H9 (cell line): ENCODE data around the gene HIVEP1. TPM values are rescaled to one million over a fixed set of nuclear protein-coding genes. Genes with fewer than 3 reads are reported as not detected.
A peak's percentile ranks its signal among the peaks of the same experiment; 100 is the strongest.

Source experiments
- DNase-seq: peaks from one replicate; pipeline ENCODE4 v3.0.0-alpha.2; 2017
- H2AFZ ChIP-seq: one replicate; pipeline ENCODE4 v1.6.1; 2013; ENCODE audit warnings: mild to moderate bottlenecking, low read length, control low read depth, moderate library complexity
- H2AK5ac ChIP-seq: 2 replicates; pipeline ENCODE4 v1.6.1; 2013; ENCODE audit warnings: low read length, control low read depth, mixed read lengths; ENCODE audit not compliant: insufficient read length
- H2BK120ac ChIP-seq: one replicate; pipeline ENCODE4 v1.6.1; 2013; ENCODE audit warnings: low read depth, mild to moderate bottlenecking, low read length, control low read depth, inconsistent platforms; ENCODE audit not compliant: poor library complexity, severe bottlenecking
- H2BK12ac ChIP-seq: 2 replicates; pipeline ENCODE4 v1.6.1; 2013; ENCODE audit warnings: low read length, control low read depth, mixed read lengths, low read depth; ENCODE audit not compliant: insufficient read length
- H2BK15ac ChIP-seq: 2 replicates; pipeline ENCODE4 v1.6.1; 2013; ENCODE audit warnings: low read depth, low read length, control low read depth
- H2BK20ac ChIP-seq: one replicate; pipeline ENCODE4 v1.6.1; 2013; ENCODE audit warnings: low read depth, mild to moderate bottlenecking, low read length, control low read depth, inconsistent platforms; ENCODE audit not compliant: poor library complexity, severe bottlenecking
- H2BK5ac ChIP-seq: 2 replicates; pipeline ENCODE4 v1.6.1; 2013; ENCODE audit warnings: low read length, control low read depth, mixed read lengths; ENCODE audit not compliant: insufficient read length
- H3K14ac ChIP-seq: 2 replicates; pipeline ENCODE4 v1.6.1; 2013; ENCODE audit warnings: low read length, control low read depth; ENCODE audit not compliant: insufficient read depth
- H3K18ac ChIP-seq: 2 replicates; pipeline ENCODE4 v1.6.1; 2013; ENCODE audit warnings: low read depth, mild to moderate bottlenecking, mixed read lengths, low read length, control low read depth; ENCODE audit not compliant: insufficient read length
- H3K23ac ChIP-seq: 2 replicates; pipeline ENCODE4 v1.6.1; 2013; ENCODE audit warnings: low read length, control low read depth, mixed read lengths, low read depth; ENCODE audit not compliant: insufficient read length
- H3K23me2 ChIP-seq: 2 replicates; pipeline ENCODE4 v1.6.1; 2013; ENCODE audit warnings: low read depth, mild to moderate bottlenecking, mixed read lengths, low read length, control low read depth; ENCODE audit not compliant: insufficient read length, poor library complexity, severe bottlenecking
- H3K27ac ChIP-seq: 2 replicates; pipeline ENCODE4 v1.5.1; 2013; ENCODE audit warnings: low read length, control low read depth, mixed read lengths, low read depth; ENCODE audit not compliant: insufficient read length
- H3K27me3 ChIP-seq: 2 replicates; pipeline ENCODE4 v1.6.1; 2013; ENCODE audit warnings: low read length, control low read depth, inconsistent platforms; ENCODE audit not compliant: insufficient read depth
- H3K4ac ChIP-seq: 2 replicates; pipeline ENCODE4 v1.6.1; 2013; ENCODE audit warnings: low read depth, mild to moderate bottlenecking, control low read depth, inconsistent platforms, low read length, moderate library complexity
- H3K4me1 ChIP-seq: 2 replicates; pipeline ENCODE4 v1.6.1; 2013; ENCODE audit warnings: low read length, control low read depth, inconsistent platforms; ENCODE audit not compliant: insufficient read depth
- H3K4me2 ChIP-seq: 2 replicates; pipeline ENCODE4 v1.6.1; 2013; ENCODE audit warnings: low read length, control low read depth, mixed read lengths; ENCODE audit not compliant: insufficient read length, insufficient read depth
- H3K56ac ChIP-seq: 2 replicates; pipeline ENCODE4 v1.6.1; 2013; ENCODE audit warnings: low read depth, mild to moderate bottlenecking, mixed read lengths, low read length, control low read depth; ENCODE audit not compliant: insufficient read length
- H3K79me1 ChIP-seq: 2 replicates; pipeline ENCODE4 v1.6.1; 2013; ENCODE audit warnings: low read depth, mild to moderate bottlenecking, moderate library complexity, low read length, control low read depth, inconsistent platforms; ENCODE audit not compliant: insufficient read depth, poor library complexity, severe bottlenecking
- H3K79me2 ChIP-seq: 2 replicates; pipeline ENCODE4 v1.6.1; 2013; ENCODE audit warnings: low read length, control low read depth, inconsistent platforms; ENCODE audit not compliant: insufficient read depth
- H3K9ac ChIP-seq: 2 replicates; pipeline ENCODE4 v1.6.1; 2013; ENCODE audit warnings: low read length, control low read depth, mixed read lengths; ENCODE audit not compliant: insufficient read length; ENCODE audit errors: extremely low read depth
- H3K9me3 ChIP-seq: one replicate; pipeline ENCODE4 v1.6.1; 2013; ENCODE audit warnings: low read depth, low read length, inconsistent platforms; ENCODE audit not compliant: control insufficient read depth
- H3T11ph ChIP-seq: one replicate; pipeline ENCODE4 v1.6.1; 2013; ENCODE audit warnings: mild to moderate bottlenecking, low read length, control low read depth, inconsistent platforms
- H4K20me1 ChIP-seq: one replicate; pipeline ENCODE4 v1.6.1; 2013; ENCODE audit not compliant: control insufficient read depth, insufficient read length, insufficient read depth
- H4K5ac ChIP-seq: 2 replicates; pipeline ENCODE4 v1.6.1; 2013; ENCODE audit warnings: low read depth, mild to moderate bottlenecking, mixed read lengths, low read length, control low read depth; ENCODE audit not compliant: insufficient read length
- H4K8ac ChIP-seq: replicated peaks from 2 replicates; pipeline ENCODE4 v1.6.1; 2013; ENCODE audit warnings: low read length, control low read depth, mixed read lengths, low read depth; ENCODE audit not compliant: insufficient read length
- H4K91ac ChIP-seq: 2 replicates; pipeline ENCODE4 v1.6.1; 2013; ENCODE audit warnings: low read depth, mild to moderate bottlenecking, moderate library complexity, mixed read lengths, low read length, control low read depth; ENCODE audit not compliant: insufficient read length
- H3K27ac Mint-ChIP-seq, 3 experiments: 2 replicates in 2 of 3; 3 replicates in 1 of 3; pipeline ENCODE4 v1.8.0; 2020 to 2021; ENCODE audit warnings: mixed read lengths in 3 of 3, mild to moderate bottlenecking in 1 of 3, moderate library complexity in 1 of 3
- H3K27me3 Mint-ChIP-seq: 2 replicates; pipeline ENCODE4 v1.8.0; 2021; ENCODE audit warnings: low read depth, mild to moderate bottlenecking, moderate library complexity, mixed read lengths
- H3K36me3 Mint-ChIP-seq, 3 experiments: 2 replicates in 2 of 3; 3 replicates in 1 of 3; pipeline ENCODE4 v1.8.0; 2020 to 2021; ENCODE audit warnings: low read depth in 3 of 3, mixed read lengths in 3 of 3; ENCODE audit not compliant: insufficient read depth in 1 of 3
- H3K4me1 Mint-ChIP-seq, 2 experiments: 2 replicates each; pipeline ENCODE4 v1.8.0; 2020; ENCODE audit warnings: mixed read lengths in 2 of 2
- H3K4me3 Mint-ChIP-seq, 2 experiments: 2 replicates in 1 of 2; 3 replicates in 1 of 2; pipeline ENCODE4 v1.8.0; 2020 to 2021; ENCODE audit warnings: mild to moderate bottlenecking in 2 of 2, mixed read lengths in 2 of 2, moderate library complexity in 1 of 2
- H3K9me3 Mint-ChIP-seq, 2 experiments: 2 replicates in 1 of 2; 3 replicates in 1 of 2; pipeline ENCODE4 v1.8.0; 2020; ENCODE audit warnings: mild to moderate bottlenecking in 2 of 2, mixed read lengths in 2 of 2, moderate library complexity in 1 of 2
- WGBS: extraction: QIAGEN DNeasy Blood & Tissue Kit; methylation state at CpG from one replicate; pipeline ENCODE4 v1.1.7; 2013; ENCODE audit warnings: missing lambda C conversion rate, low lambda C conversion rate, mixed read lengths; ENCODE audit not compliant: insufficient read length; ENCODE audit errors: extremely low coverage; 5-methylcytosine and 5-hydroxymethylcytosine counted together
- total RNA-seq: library from RNA; stranded (reverse); gene quantifications from 2 replicates; pipeline ENCODE4 v1.2.1, GENCODE V29; 2021
- TF ChIP-seq, protein P1 (sequence below): fragments of 200-600 bp; sonication (generic); conservative IDR thresholded peaks from 3 replicates; pipeline ENCODE4 v1.8.0; 2021; ENCODE audit warnings: antibody characterized with exemption, mild to moderate bottlenecking

The HIVEP1 gene
- total RNA-seq, 1 experiment from 2014 or later = 44.2 TPM

DNA sequence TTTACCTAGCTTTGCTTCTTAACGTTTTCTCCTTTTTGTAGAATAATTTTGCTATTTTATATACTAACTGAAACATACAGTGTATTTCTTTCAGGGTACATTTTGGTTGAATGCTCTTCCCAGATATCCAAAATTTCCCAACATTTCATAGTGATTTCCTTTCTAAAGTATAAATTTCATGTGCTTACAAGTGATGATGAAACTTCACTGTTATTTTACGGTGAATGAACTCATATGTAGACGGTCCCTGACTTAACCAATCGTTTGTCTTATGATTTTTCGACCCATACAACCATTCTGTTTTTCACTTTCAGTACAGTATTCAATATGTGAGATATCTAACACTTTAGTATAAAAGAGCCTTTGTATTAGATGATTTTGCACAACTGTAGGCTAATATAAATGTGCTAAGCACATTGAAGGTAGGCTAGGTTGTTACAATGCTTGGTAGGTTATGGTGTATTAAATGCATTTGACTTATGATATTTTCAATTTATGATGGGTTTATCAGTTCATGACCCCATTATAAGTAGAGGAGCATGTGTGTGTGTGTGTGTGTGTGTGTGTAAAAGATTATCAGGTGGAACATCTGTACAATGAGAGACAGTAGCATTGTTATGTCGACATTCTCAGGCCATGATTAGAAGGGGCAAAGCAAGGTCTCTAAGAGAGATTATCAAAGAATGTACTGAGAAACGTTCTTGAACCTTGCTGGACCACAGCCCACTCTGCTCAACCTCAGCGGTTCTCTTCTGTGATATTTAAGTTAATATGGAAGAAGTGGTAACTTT is 20.9 kb downstream of the HIVEP1 start:
- Histone ChIP-seq H3K9me3 (no peaks in the 10 kb centered on the region), H3K79me2 (peaks cover 32% of the 10 kb centered on the region; the same call in 1 of the 2 replicates), H3K4ac (no peak overlapping the region), H3K9ac (no peak overlapping the region), H2AK5ac (no peak overlapping the region), H3K4me1 (peaks cover 2% of the 10 kb centered on the region; the same call in 1 of the 2 replicates), H3K27me3 (no peaks in the 10 kb centered on the region), H2BK5ac (no peak overlapping the region), H2BK12ac (no peak overlapping the region), H3K23me2 (no peaks in the 10 kb centered on the region), H2AFZ (no peak overlapping the region), H3K14ac (no peak overlapping the region), H3K18ac (no peak overlapping the region), H4K20me1 (no peaks in the 10 kb centered on the region), H4K91ac (no peak overlapping the region), H3K56ac (no peak overlapping the region), H2BK120ac (no peak overlapping the region), H2BK15ac (no peak overlapping the region), H3T11ph (no peak overlapping the region), H3K79me1 (peaks cover 4% of the 10 kb centered on the region), H2BK20ac (no peak overlapping the region), H3K27ac (no peak overlapping the region), H3K23ac (no peak overlapping the region), H4K8ac (no peak overlapping the region), H4K5ac (no peak overlapping the region), H3K4me2 (no peak overlapping the region)
- peaks cover 33 to 41% of the 10 kb centered on the region in 2 experiments for H3K4me1 Mint-ChIP-seq
- no peak for DNase-seq
- peaks cover 9 to 13% (median 12%) of the 10 kb centered on the region in 3 experiments for H3K36me3 Mint-ChIP-seq
- WGBS = no CpG with 5 or more reads among the region's 8 CpGs
- TF ChIP-seq, protein P1, sequence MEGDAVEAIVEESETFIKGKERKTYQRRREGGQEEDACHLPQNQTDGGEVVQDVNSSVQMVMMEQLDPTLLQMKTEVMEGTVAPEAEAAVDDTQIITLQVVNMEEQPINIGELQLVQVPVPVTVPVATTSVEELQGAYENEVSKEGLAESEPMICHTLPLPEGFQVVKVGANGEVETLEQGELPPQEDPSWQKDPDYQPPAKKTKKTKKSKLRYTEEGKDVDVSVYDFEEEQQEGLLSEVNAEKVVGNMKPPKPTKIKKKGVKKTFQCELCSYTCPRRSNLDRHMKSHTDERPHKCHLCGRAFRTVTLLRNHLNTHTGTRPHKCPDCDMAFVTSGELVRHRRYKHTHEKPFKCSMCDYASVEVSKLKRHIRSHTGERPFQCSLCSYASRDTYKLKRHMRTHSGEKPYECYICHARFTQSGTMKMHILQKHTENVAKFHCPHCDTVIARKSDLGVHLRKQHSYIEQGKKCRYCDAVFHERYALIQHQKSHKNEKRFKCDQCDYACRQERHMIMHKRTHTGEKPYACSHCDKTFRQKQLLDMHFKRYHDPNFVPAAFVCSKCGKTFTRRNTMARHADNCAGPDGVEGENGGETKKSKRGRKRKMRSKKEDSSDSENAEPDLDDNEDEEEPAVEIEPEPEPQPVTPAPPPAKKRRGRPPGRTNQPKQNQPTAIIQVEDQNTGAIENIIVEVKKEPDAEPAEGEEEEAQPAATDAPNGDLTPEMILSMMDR = no peak
- H3K4me3 Mint-ChIP-seq = no peak overlapping the region
- H3K9me3 Mint-ChIP-seq = peaks cover 3 to 5% of the 10 kb centered on the region in 2 experiments; a peak in 1 of 5 replicates
- no peaks in the 10 kb centered on the region for H3K27me3 Mint-ChIP-seq
- H3K27ac Mint-ChIP-seq = peak overlapping the region in 1 of 3 experiments; percentile 38; a peak in 2 of 7 replicates
